PC-9 (cell line): Measurements from ENCODE around the gene CAMTA1.

Experiments
- EZH2 ChIP-seq: fragments of 200-600 bp; sonication (generic); IDR thresholded peaks from 2 replicates; pipeline ENCODE4 v1.8.0; 2017; ENCODE audit warnings: antibody characterized with exemption, low read depth
- TF ChIP-seq, protein P1 (sequence below): fragments of 200-600 bp; sonication (generic); conservative IDR thresholded peaks from 2 replicates; pipeline ENCODE4 v1.6.1; 2017; ENCODE audit warnings: mixed run types, antibody characterized with exemption, mild to moderate bottlenecking, moderate library complexity

DNA sequence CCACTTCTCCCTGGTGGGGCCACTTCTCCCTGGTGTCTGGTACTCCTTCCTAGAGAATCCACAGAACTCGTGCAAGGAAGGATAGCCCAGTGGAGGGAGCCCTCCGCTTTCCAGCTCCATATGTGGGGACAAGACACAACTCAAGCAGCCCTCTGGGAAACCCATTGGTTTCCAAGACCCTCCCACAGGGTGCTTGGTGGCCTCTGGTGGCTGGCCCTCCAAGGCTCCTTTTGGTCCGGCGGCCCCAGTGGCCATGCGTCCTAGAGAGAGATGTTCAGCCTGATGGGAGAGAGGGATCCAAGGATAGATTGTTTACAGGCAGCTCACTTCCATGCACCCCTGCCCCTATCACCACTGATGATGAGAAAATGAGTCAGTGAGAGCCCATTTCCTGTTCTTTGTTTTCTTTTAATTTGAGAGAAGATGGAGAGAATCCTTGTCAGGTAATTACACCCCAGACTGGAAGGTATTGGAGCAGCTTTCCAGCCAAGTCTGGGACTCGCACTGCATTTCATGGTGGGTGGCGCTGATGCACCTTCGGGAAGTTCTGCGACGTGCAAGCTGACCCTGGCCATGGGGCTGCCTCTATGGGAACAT lies 499.7 kb downstream of the CAMTA1 start:
- TF ChIP-seq, protein P1, sequence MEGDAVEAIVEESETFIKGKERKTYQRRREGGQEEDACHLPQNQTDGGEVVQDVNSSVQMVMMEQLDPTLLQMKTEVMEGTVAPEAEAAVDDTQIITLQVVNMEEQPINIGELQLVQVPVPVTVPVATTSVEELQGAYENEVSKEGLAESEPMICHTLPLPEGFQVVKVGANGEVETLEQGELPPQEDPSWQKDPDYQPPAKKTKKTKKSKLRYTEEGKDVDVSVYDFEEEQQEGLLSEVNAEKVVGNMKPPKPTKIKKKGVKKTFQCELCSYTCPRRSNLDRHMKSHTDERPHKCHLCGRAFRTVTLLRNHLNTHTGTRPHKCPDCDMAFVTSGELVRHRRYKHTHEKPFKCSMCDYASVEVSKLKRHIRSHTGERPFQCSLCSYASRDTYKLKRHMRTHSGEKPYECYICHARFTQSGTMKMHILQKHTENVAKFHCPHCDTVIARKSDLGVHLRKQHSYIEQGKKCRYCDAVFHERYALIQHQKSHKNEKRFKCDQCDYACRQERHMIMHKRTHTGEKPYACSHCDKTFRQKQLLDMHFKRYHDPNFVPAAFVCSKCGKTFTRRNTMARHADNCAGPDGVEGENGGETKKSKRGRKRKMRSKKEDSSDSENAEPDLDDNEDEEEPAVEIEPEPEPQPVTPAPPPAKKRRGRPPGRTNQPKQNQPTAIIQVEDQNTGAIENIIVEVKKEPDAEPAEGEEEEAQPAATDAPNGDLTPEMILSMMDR = no peak
- no peak for TF ChIP-seq EZH2
